ENCODE results near the gene TMEM63C. TPM values are rescaled to one million over a fixed set of nuclear protein-coding genes. Genes with fewer than 3 reads are reported as not detected.

Gene TMEM63C
- total and polyA plus RNA-seq, 2 donors (not counting 1 experiment from before 2014, with no cell fraction given): 0.63 to 3.2 TPM

GRCh38 chr14:77306416-77306815, 124.8 kb downstream of the TMEM63C start:
- no peak overlapping the region for H3K4me3 ChIP-seq (ENCODE audit: control extremely low read depth in 1 of 5, extremely low read depth in 1 of 5, insufficient read depth in 1 of 5, low read depth in 2 of 5, low read length in 4 of 5)
- Mint-ChIP-seq H3K27me3 (no peaks in the 10 kb centered on the region), H3K9me3 (ENCODE audit: insufficient read depth) (no peaks in the 10 kb centered on the region), H3K4me1 (peaks cover 14% of the 10 kb centered on the region), H3K4me3 (no peak overlapping the region), H3K27ac (no peak overlapping the region)
- H3K9ac ChIP-seq (ENCODE audit: low read length): no peak overlapping the region
- H3K27me3 ChIP-seq (replicated peaks in 1 of 4; ENCODE audit: control extremely low read depth in 1 of 4, control insufficient read depth in 3 of 4, insufficient read depth in 4 of 4, low read length in 3 of 4): no peaks in the 10 kb centered on the region
- no peak for TF ChIP-seq EZH2 (IDR thresholded peaks at IDR 0.05; ENCODE audit: borderline replicate concordance, insufficient read depth, low read depth, low read length, poor library complexity, severe bottlenecking)
- TF ChIP-seq, protein P1, sequence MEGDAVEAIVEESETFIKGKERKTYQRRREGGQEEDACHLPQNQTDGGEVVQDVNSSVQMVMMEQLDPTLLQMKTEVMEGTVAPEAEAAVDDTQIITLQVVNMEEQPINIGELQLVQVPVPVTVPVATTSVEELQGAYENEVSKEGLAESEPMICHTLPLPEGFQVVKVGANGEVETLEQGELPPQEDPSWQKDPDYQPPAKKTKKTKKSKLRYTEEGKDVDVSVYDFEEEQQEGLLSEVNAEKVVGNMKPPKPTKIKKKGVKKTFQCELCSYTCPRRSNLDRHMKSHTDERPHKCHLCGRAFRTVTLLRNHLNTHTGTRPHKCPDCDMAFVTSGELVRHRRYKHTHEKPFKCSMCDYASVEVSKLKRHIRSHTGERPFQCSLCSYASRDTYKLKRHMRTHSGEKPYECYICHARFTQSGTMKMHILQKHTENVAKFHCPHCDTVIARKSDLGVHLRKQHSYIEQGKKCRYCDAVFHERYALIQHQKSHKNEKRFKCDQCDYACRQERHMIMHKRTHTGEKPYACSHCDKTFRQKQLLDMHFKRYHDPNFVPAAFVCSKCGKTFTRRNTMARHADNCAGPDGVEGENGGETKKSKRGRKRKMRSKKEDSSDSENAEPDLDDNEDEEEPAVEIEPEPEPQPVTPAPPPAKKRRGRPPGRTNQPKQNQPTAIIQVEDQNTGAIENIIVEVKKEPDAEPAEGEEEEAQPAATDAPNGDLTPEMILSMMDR (IDR thresholded peaks at IDR 0.05): no peak
- no peak for DNase-seq
- H3K36me3 ChIP-seq (replicated peaks in 1 of 2; ENCODE audit: control extremely low read depth in 1 of 2, control insufficient read depth in 1 of 2, extremely low read depth in 1 of 2, insufficient read depth in 2 of 2, low read length in 1 of 2): peaks cover 0 to 3% of the 10 kb centered on the region in 2 experiments
- CTCF ChIA-PET: interaction anchor here (1.0 to 2.7 kb wide), 3 partner anchors 9 to 245 kb away, joined by 3 to 19 read pairs (median 4); no protein-coding TSS in a partner anchor
- ATAC-seq (ENCODE audit: low read depth): no peak
- intact Hi-C loops (cut with micrococcal nuclease): no loop called here
- H3K9me3 ChIP-seq (ENCODE audit: control extremely low read depth in 1 of 3, control insufficient read depth in 2 of 3, insufficient read depth in 1 of 3, low read length in 2 of 3): no peaks in the 10 kb centered on the region
- POLR2A ChIA-PET: no interaction called here
- no peak overlapping the region for H3K4me2 ChIP-seq (replicated peaks; ENCODE audit: low read depth, low read length, poor library complexity, severe bottlenecking)
- H3K79me2 ChIP-seq (ENCODE audit: control insufficient read depth, insufficient read depth, low read length): no peaks in the 10 kb centered on the region
- peaks cover 7 to 21% of the 10 kb centered on the region in 2 donors for H3K4me1 ChIP-seq (ENCODE audit: control insufficient read depth in 2 of 2, insufficient read depth in 2 of 2, low read length in 2 of 2)
- WGBS (ENCODE audit: insufficient coverage): 100% methylated on average over 2 of the region's 3 CpGs
- H2AFZ ChIP-seq (ENCODE audit: insufficient read depth, low read depth, low read length, poor library complexity, severe bottlenecking): no peak overlapping the region
- H3K27ac ChIP-seq (ENCODE audit: low read length in 2 of 2): no peak overlapping the region
- no peaks in the 10 kb centered on the region for H4K20me1 ChIP-seq (ENCODE audit: control insufficient read depth, insufficient read depth, low read length, poor library complexity, severe bottlenecking)

DNA sequence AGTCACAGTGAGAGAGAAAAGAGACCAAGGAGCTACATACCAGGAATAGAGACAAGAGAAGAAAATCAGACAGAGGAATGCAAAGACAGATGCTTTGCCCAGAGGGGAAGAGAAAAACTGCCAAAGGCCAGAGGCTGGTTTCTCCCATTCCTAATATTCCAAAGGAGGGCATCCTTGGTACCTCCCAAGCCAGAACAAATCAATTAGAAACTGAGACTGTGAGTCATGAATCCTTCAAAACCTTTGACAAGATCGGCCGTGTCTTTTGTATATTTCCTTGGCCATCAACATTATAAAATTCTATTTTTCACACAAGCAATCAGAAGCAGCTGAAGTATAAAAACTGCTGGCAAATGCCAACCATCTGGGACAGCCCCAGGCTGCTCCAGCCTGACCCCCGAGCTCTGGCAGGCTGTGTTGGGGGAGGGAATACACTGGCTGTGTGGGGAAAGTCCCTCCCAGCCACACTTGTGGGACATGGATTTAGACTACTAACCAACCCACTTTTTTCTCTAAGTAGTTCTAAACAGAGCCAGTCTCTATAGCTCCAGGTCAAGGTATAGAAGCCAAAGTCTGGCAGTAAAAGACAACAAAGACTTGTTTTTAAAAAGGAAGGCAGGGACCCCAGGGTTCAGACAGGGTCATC, 125.4 kb downstream of the TMEM63C start:
- no peak overlapping the region for H2AFZ ChIP-seq (ENCODE audit: insufficient read depth, low read depth, low read length, poor library complexity, severe bottlenecking)
- H3K4me1 ChIP-seq (ENCODE audit: control insufficient read depth in 2 of 2, insufficient read depth in 2 of 2, low read length in 2 of 2): peaks cover 7 to 21% of the 10 kb centered on the region in 2 donors
- peaks cover 0 to 3% of the 10 kb centered on the region in 2 experiments for H3K36me3 ChIP-seq (replicated peaks in 1 of 2; ENCODE audit: control extremely low read depth in 1 of 2, control insufficient read depth in 1 of 2, extremely low read depth in 1 of 2, insufficient read depth in 2 of 2, low read length in 1 of 2)
- CTCF ChIA-PET: interaction anchor here (1.0 to 2.7 kb wide), 5 partner anchors 8 to 244 kb away, joined by 3 to 19 read pairs (median 3); partner anchors contain the start of genes SAMD15 and TMED8
- H3K27me3 ChIP-seq (replicated peaks in 1 of 4; ENCODE audit: control extremely low read depth in 1 of 4, control insufficient read depth in 3 of 4, insufficient read depth in 4 of 4, low read length in 3 of 4): no peaks in the 10 kb centered on the region
- H3K27ac ChIP-seq (ENCODE audit: low read length in 2 of 2): no peak overlapping the region
- no peaks in the 10 kb centered on the region for H3K79me2 ChIP-seq (ENCODE audit: control insufficient read depth, insufficient read depth, low read length)
- no peaks in the 10 kb centered on the region for H4K20me1 ChIP-seq (ENCODE audit: control insufficient read depth, insufficient read depth, low read length, poor library complexity, severe bottlenecking)
- no peak overlapping the region for H3K9ac ChIP-seq (ENCODE audit: low read length)
- WGBS (ENCODE audit: insufficient coverage): 90% methylated on average over 2 of the region's 3 CpGs
- DNase-seq: no peak
- Mint-ChIP-seq H3K4me3 (no peak overlapping the region), H3K9me3 (ENCODE audit: insufficient read depth) (no peaks in the 10 kb centered on the region), H3K27me3 (no peaks in the 10 kb centered on the region), H3K4me1 (peaks cover 14% of the 10 kb centered on the region), H3K27ac (no peak overlapping the region)
- ATAC-seq (ENCODE audit: low read depth): no peak
- no peak overlapping the region for H3K4me2 ChIP-seq (replicated peaks; ENCODE audit: low read depth, low read length, poor library complexity, severe bottlenecking)
- H3K4me3 ChIP-seq (ENCODE audit: control extremely low read depth in 1 of 5, extremely low read depth in 1 of 5, insufficient read depth in 1 of 5, low read depth in 2 of 5, low read length in 4 of 5): no peak overlapping the region
- TF ChIP-seq EZH2 (IDR thresholded peaks at IDR 0.05; ENCODE audit: borderline replicate concordance, insufficient read depth, low read depth, low read length, poor library complexity, severe bottlenecking): no peak
- TF ChIP-seq, protein P1 (IDR thresholded peaks at IDR 0.05): no peak
- no peaks in the 10 kb centered on the region for H3K9me3 ChIP-seq (ENCODE audit: control extremely low read depth in 1 of 3, control insufficient read depth in 2 of 3, insufficient read depth in 1 of 3, low read length in 2 of 3)
- POLR2A ChIA-PET: interaction anchor here (0.7 kb wide), 1 partner anchor 403 kb away, joined by 5 read pairs; no protein-coding TSS in a partner anchor
- intact Hi-C loops (cut with micrococcal nuclease): no loop called here
